IMR-90 (cell line): ENCODE results near the gene SETX. TPM values are rescaled to one million over a fixed set of nuclear protein-coding genes. Genes with fewer than 3 reads are reported as not detected.

Source experiments
- ATAC-seq: fragments of 200-7000 bp; cut with Tn5 transposase; 2 replicates; pipeline ENCODE4 v1.9.1; 2020; ENCODE audit warnings: low read depth, mild to moderate bottlenecking, moderate library complexity
- BruUV-seq: library from RNA; stranded (reverse); fragments of 400-500 nt; replicated peaks from 2 replicates; lab custom pipeline; 2021; lab: Mats Ljungman, UMichigan
- CTCF ChIA-PET: fragments of 300-600 bp; formaldehyde crosslinking; extraction: SDS; loops from one replicate; lab custom pipeline; 2021; ENCODE audit warnings: antibody characterized with exemption; lab: Yijun Ruan, JAX
- POLR2A ChIA-PET: fragments of 300-600 bp; sonication (Branson Sonifier 250); formaldehyde crosslinking; loops from one replicate; lab custom pipeline; 2022; ENCODE audit warnings: antibody characterized with exemption; ENCODE audit not compliant: unreplicated experiment; lab: Charles Lee
- DNase-seq: peaks from one replicate; pipeline ENCODE4 v3.0.0; 2013
- H2AFZ ChIP-seq: replicated peaks from 2 replicates; pipeline ENCODE3; 2013; ENCODE audit warnings: low read length, mild to moderate bottlenecking; ENCODE audit not compliant: poor library complexity
- H2AK5ac ChIP-seq: 2 replicates; pipeline ENCODE4 v1.6.1; 2013; ENCODE audit warnings: low read depth, low read length, inconsistent platforms
- H2AK9ac ChIP-seq: replicated peaks from 2 replicates; pipeline ENCODE3; 2013; ENCODE audit warnings: mild to moderate bottlenecking, low read depth, low read length, moderate library complexity; ENCODE audit not compliant: poor library complexity
- H2BK120ac ChIP-seq: 2 replicates; pipeline ENCODE4 v1.6.1; 2013; ENCODE audit warnings: low read depth, low read length, inconsistent platforms
- H2BK15ac ChIP-seq: 3 replicates; pipeline ENCODE4 v1.6.1; 2013; ENCODE audit warnings: low read depth, low read length, inconsistent platforms
- H2BK20ac ChIP-seq: 2 replicates; pipeline ENCODE4 v1.6.1; 2013; ENCODE audit warnings: low read depth, mild to moderate bottlenecking, inconsistent platforms, low read length, moderate library complexity
- H2BK5ac ChIP-seq: 2 replicates; pipeline ENCODE4 v1.6.1; 2013; ENCODE audit warnings: mild to moderate bottlenecking, low read depth, low read length, inconsistent platforms; ENCODE audit not compliant: poor library complexity, severe bottlenecking
- H3K14ac ChIP-seq: replicated peaks from 2 replicates; pipeline ENCODE4 v1.6.1; 2013; ENCODE audit warnings: low read depth, low read length, inconsistent platforms
- H3K18ac ChIP-seq: 2 replicates; pipeline ENCODE4 v1.6.1; 2013; ENCODE audit warnings: low read depth, low read length, control low read depth
- H3K23ac ChIP-seq: 2 replicates; pipeline ENCODE4 v1.6.1; 2013; ENCODE audit warnings: low read depth, low read length, inconsistent platforms
- H3K27ac ChIP-seq: 2 replicates; pipeline ENCODE4 v1.5.1; 2013; ENCODE audit warnings: mild to moderate bottlenecking, control low read depth, low read length; ENCODE audit not compliant: insufficient read depth
- H3K27me3 ChIP-seq: 2 replicates; pipeline ENCODE4 v1.6.1; 2013; ENCODE audit warnings: low read length; ENCODE audit not compliant: control insufficient read depth, insufficient read depth
- H3K36me3 ChIP-seq: 2 replicates; pipeline ENCODE4 v1.6.1; 2013; ENCODE audit warnings: low read length, mixed read lengths; ENCODE audit not compliant: control insufficient read depth, insufficient read depth
- H3K4ac ChIP-seq: 2 replicates; pipeline ENCODE4 v1.6.1; 2013; ENCODE audit warnings: low read depth, low read length, inconsistent platforms
- H3K4me1 ChIP-seq: 2 replicates; pipeline ENCODE4 v1.6.1; 2013; ENCODE audit warnings: low read length, mixed read lengths; ENCODE audit not compliant: control insufficient read depth, insufficient read depth
- H3K4me2 ChIP-seq: 2 replicates; pipeline ENCODE4 v1.6.1; 2013; ENCODE audit warnings: low read depth, mild to moderate bottlenecking, control low read depth, low read length, moderate library complexity
- H3K4me3 ChIP-seq: 2 replicates; pipeline ENCODE4 v1.5.1; 2013; ENCODE audit warnings: low read depth, mild to moderate bottlenecking, control low read depth, low read length, moderate library complexity; ENCODE audit not compliant: insufficient read depth
- H3K56ac ChIP-seq: 2 replicates; pipeline ENCODE4 v1.6.1; 2013; ENCODE audit warnings: low read length, inconsistent platforms; ENCODE audit not compliant: insufficient read depth; ENCODE audit errors: extremely low read depth
- H3K79me1 ChIP-seq, 2 experiments: 2 replicates each; pipeline ENCODE4 v1.6.1; 2013; ENCODE audit warnings: low read length in 2 of 2, inconsistent platforms in 1 of 2, low read depth in 1 of 2
- H3K9ac ChIP-seq: 2 replicates; pipeline ENCODE4 v1.6.1; 2013; ENCODE audit warnings: low read depth, low read length, control low read depth
- H3K9me1 ChIP-seq: 2 replicates; pipeline ENCODE4 v1.6.1; 2013; ENCODE audit warnings: low read length, inconsistent platforms; ENCODE audit not compliant: insufficient read depth
- H3K9me3 ChIP-seq: 2 replicates; pipeline ENCODE4 v1.6.1; 2013; ENCODE audit warnings: low read length; ENCODE audit not compliant: control insufficient read depth, insufficient read depth
- H4K20me1 ChIP-seq: 2 replicates; pipeline ENCODE4 v1.6.1; 2013; ENCODE audit warnings: low read length, inconsistent platforms; ENCODE audit not compliant: insufficient read depth
- H4K5ac ChIP-seq: 2 replicates; pipeline ENCODE4 v1.6.1; 2013; ENCODE audit warnings: mild to moderate bottlenecking, low read depth, low read length, control low read depth
- H4K8ac ChIP-seq, 2 experiments: 2 replicates each; pipeline ENCODE4 v1.6.1; 2013; ENCODE audit warnings: low read depth in 2 of 2, low read length in 2 of 2, control low read depth in 1 of 2, inconsistent platforms in 1 of 2
- H4K91ac ChIP-seq: 2 replicates; pipeline ENCODE4 v1.6.1; 2013; ENCODE audit warnings: low read depth, low read length, inconsistent platforms; ENCODE audit not compliant: insufficient read depth
- RCOR1 ChIP-seq: IDR thresholded peaks from 2 replicates; pipeline ENCODE4 v1.6.1; 2012; ENCODE audit warnings: mild to moderate bottlenecking, low read length, improper control_type of control experiment; ENCODE audit not compliant: insufficient replicate concordance
- WGBS, 2 experiments: methylation state at CpG; one replicate each; pipeline versions ENCODE4 v1.1.5 to v1.1.7; 2013; ENCODE audit warnings: missing lambda C conversion rate in 2 of 2; ENCODE audit not compliant: insufficient read length in 1 of 2; ENCODE audit errors: extremely low coverage in 2 of 2; 5-methylcytosine and 5-hydroxymethylcytosine counted together
- dilution Hi-C: fragments of 300-500 bp; cut with HindIII; formaldehyde crosslinking; loops from one replicate; pipeline ENCODE4 v1.14.3; 2018; ENCODE audit warnings: low sequenced_read_pairs; ENCODE audit not compliant: unreplicated experiment
- in situ Hi-C: fragments of 300-500 bp; cut with MboI; formaldehyde crosslinking; loops from 3 replicates; pipeline ENCODE4 v1.14.3; 2019; ENCODE audit warnings: low sequenced_read_pairs, inconsistent platforms, mixed read lengths
- intact Hi-C: fragments of 100-400 bp; cut with micrococcal nuclease; formaldehyde crosslinking; loops from 2 replicates; pipeline ENCODE4 v1.10.0; 2022
- polyA plus RNA-seq, 3 experiments: library from polyadenylated mRNA; depleted of rRNA; stranded (reverse); fragments of >200 nt; gene quantifications; 2 replicates each; pipeline ENCODE4 v1.2.3, GENCODE V29; 2012; ENCODE audit warnings: low replicate concordance in 1 of 3
- total RNA-seq: library from RNA; depleted of rRNA; stranded (reverse); fragments of >200 nt; gene quantifications from 2 replicates; pipeline ENCODE4 v1.2.3, GENCODE V29; 2012

SETX gene
- total and polyA plus RNA-seq, 2 of the 4 experiments (the other 2 are of a cell fraction): 13.1 to 55.0 TPM

- Histone ChIP-seq H3K27ac (no peak overlapping the region), H3K9ac (no peak overlapping the region), H3K9me3 (no peaks in the 10 kb centered on the region), H2AFZ (no peak overlapping the region), H4K91ac (no peak overlapping the region), H3K56ac (no peak overlapping the region), H4K5ac (no peak overlapping the region), H3K4me1 (no peaks in the 10 kb centered on the region), H2AK9ac (no peak overlapping the region), H3K4me3 (no peak overlapping the region), H2AK5ac (no peak overlapping the region), H3K9me1 (no peaks in the 10 kb centered on the region; the same call in 1 of the 2 replicates), H3K79me1 (peaks cover 20 to 42% of the 10 kb centered on the region in 2 experiments), H2BK5ac (no peak overlapping the region), H3K14ac (no peak overlapping the region), H2BK15ac (no peak overlapping the region), H2BK20ac (no peak overlapping the region), H3K27me3 (no peaks in the 10 kb centered on the region), H2BK120ac (no peak overlapping the region), H4K8ac (no peak overlapping the region), H4K20me1 (0 out of 2 replicates have a peak, but pooled peaks cover 4% of the 10 kb centered on the region), H3K36me3 (peaks cover 29% of the 10 kb centered on the region), H3K23ac (no peak overlapping the region), H3K4me2 (no peak overlapping the region), H3K4ac (no peak overlapping the region), H3K18ac (no peak overlapping the region)
- intact Hi-C loops (no loop called here), in situ Hi-C loops (loop anchor here (25.0 kb wide), 1 partner anchor 1190 kb away; the partner anchor contains the start of gene NUP214), dilution Hi-C loops (no loop called here)
- ChIA-PET POLR2A (no interaction called here), CTCF (no interaction called here)
- DNase-seq (no peak), ATAC-seq (no peak)
- WGBS, 2 experiments: no CpG with 5 or more reads among the region's 6 CpGs
- no peak for TF ChIP-seq RCOR1
- BruUV-seq: TSS peak; percentile 29
Observed at GRCh38 chr9:132327537-132327936, 27.2 kb downstream of the SETX start.
